Muscle layer of colon (tissue), 2 donors: ENCODE measurements around the gene PAN3.

Experiments used
- H3K27ac ChIP-seq: one replicate; pipeline ENCODE4 v1.7.0; 2013; ENCODE audit warnings: low read depth, mild to moderate bottlenecking, low read length, moderate library complexity
- H3K27me3 ChIP-seq, 2 donors: one replicate each; pipeline ENCODE4 v1.7.0; 2013; ENCODE audit warnings: low read length in 2 of 2, mild to moderate bottlenecking in 2 of 2; ENCODE audit not compliant: insufficient read depth in 2 of 2, control insufficient read depth in 1 of 2
- H3K36me3 ChIP-seq: one replicate; pipeline ENCODE4 v1.7.0; 2013; ENCODE audit warnings: mild to moderate bottlenecking, low read length; ENCODE audit not compliant: insufficient read depth
- H3K4me1 ChIP-seq: one replicate; pipeline ENCODE4 v1.7.0; 2013; ENCODE audit warnings: mild to moderate bottlenecking, low read length; ENCODE audit not compliant: insufficient read depth
- H3K4me3 ChIP-seq, 2 donors: one replicate each; pipeline ENCODE4 v1.7.0; 2013; ENCODE audit warnings: low read length in 2 of 2, low read depth in 1 of 2, mild to moderate bottlenecking in 1 of 2, moderate library complexity in 1 of 2
- H3K9ac ChIP-seq: one replicate; pipeline ENCODE4 v1.7.0; 2013; ENCODE audit warnings: low read length
- H3K9me3 ChIP-seq: one replicate; pipeline ENCODE4 v1.7.0; 2013; ENCODE audit warnings: mild to moderate bottlenecking, low read length
- donor health status: abdominal sarcoma.
- donor health status: Adenocarcinoma of cecum.

PAN3 gene

DNA sequence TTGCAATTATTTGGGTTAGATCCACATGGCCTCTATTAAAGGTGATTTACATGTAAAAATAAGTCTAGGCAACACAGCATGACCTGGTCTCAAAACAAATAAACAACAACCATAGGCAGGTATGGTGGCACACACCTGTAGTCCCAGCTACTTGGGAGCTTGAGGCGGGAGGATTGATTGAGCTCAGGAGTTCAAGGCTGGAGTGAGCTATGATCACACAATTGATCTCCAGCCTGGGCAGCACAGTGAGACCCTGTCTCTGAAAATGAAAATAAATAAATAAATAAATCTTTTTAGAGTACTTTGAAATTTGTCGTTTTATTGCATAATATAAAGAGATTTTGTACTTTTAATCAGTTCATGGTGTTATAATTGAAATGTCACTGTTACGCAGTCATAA, 93.3 kb downstream of the PAN3 start:
- H3K27ac ChIP-seq: no peak overlapping the region
- H3K4me3 ChIP-seq: no peak overlapping the region
- H3K9ac ChIP-seq: no peak overlapping the region
- no peaks in the 10 kb centered on the region for H3K36me3 ChIP-seq
- no peaks in the 10 kb centered on the region for H3K4me1 ChIP-seq
- H3K9me3 ChIP-seq: no peaks in the 10 kb centered on the region
- H3K27me3 ChIP-seq: no peaks in the 10 kb centered on the region

DNA sequence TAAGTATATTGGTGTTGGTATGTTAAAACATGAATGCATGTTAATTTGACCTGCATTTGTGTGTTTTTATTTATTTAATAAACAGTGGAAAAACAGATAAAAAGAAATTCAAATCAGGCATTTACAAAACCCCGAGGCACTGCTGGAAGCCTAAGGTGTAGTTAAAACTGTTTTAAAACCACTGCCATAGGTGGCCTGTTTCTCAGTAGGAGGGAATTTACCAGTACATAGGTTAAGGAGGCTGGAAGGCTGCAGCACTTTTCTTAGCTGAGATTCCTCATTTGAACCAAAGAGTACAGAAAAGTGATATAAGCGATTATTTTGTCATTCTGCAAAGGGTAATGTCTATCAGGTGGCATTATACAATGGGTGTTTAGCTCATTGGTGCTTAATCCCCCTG, 99.6 kb downstream of the PAN3 start:
- H3K27ac ChIP-seq: no peak overlapping the region
- no peaks in the 10 kb centered on the region for H3K36me3 ChIP-seq

DNA sequence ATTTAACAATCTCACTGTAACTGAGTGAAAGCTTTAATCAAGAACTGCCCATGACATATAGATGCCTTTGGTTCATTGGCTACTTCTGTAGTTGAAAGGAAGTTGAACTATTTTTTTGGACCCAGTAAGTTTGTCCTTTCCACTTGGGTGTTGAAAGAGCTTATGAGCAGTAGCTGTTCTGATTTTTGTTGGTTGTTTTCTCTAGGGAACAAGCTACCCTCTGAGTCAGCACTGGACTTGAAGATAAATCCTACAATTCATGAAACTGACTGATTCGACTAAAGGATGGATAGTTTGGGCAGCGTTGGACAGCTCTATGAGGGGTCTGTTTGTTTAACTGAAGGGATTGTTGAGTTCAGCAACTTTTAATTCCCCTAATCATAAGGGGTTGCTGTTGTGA, 101.0 kb downstream of the PAN3 start:
- Histone ChIP-seq H3K9ac (no peak overlapping the region), H3K4me3 (no peak overlapping the region), H3K36me3 (no peaks in the 10 kb centered on the region), H3K27me3 (no peaks in the 10 kb centered on the region), H3K9me3 (no peaks in the 10 kb centered on the region), H3K4me1 (no peaks in the 10 kb centered on the region), H3K27ac (no peak overlapping the region)

More for the DNA sequence above, 99.6 kb downstream of the PAN3 start:
- Histone ChIP-seq H3K27me3 (no peaks in the 10 kb centered on the region), H3K4me1 (no peaks in the 10 kb centered on the region), H3K9me3 (no peaks in the 10 kb centered on the region), H3K4me3 (no peak overlapping the region), H3K9ac (no peak overlapping the region)

DNA sequence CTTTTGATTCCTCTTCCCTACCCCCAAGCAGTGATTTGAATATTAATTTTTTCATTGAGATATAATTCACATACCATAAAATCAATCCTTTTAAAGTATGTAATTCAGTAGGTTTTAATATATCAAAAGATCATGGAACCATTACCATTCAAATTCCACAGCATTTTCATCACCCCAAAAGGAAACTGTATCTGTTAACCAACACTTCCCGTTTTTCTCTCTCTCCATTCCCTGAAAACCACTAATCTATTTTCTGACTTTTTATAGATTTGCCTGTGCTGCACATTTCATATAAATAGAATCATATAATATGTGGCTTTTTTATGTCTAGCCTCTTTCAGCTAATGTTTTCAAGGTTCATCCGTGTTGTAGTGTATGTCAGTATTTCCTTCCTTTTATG, 107.1 kb downstream of the PAN3 start:
- no peak overlapping the region for H3K4me3 ChIP-seq
- no peak overlapping the region for H3K9ac ChIP-seq
- no peaks in the 10 kb centered on the region for H3K36me3 ChIP-seq
- H3K27ac ChIP-seq: no peak overlapping the region
- no peaks in the 10 kb centered on the region for H3K27me3 ChIP-seq
- no peaks in the 10 kb centered on the region for H3K4me1 ChIP-seq
- no peaks in the 10 kb centered on the region for H3K9me3 ChIP-seq

DNA sequence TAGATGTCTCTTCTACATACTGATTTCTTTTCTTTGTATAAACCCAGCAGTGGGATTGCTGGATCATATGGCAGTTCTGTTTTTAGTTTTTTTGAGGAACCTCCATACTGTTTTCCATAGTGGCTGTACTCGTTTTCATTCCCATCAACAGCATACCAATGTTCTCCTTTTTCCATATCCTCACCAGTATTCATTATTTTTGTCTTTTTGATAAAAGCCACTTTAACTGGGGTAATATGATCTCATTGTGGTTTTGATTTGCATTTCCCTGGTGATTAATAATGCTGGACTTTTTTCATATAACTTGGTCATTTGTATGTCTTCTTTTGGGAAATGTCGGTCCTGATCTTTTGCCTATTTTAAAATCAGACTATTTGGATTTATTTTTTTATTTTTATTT, 108.5 kb downstream of the PAN3 start:
- Histone ChIP-seq H3K27ac (no peak overlapping the region), H3K9ac (no peak overlapping the region), H3K36me3 (no peaks in the 10 kb centered on the region), H3K9me3 (no peaks in the 10 kb centered on the region), H3K4me3 (no peak overlapping the region), H3K27me3 (no peaks in the 10 kb centered on the region), H3K4me1 (no peaks in the 10 kb centered on the region)

- H3K27me3 ChIP-seq: no peaks in the 10 kb centered on the region
- no peak overlapping the region for H3K4me3 ChIP-seq
- H3K27ac ChIP-seq: no peak overlapping the region
- H3K9ac ChIP-seq: no peak overlapping the region
- H3K9me3 ChIP-seq: no peaks in the 10 kb centered on the region
- no peaks in the 10 kb centered on the region for H3K4me1 ChIP-seq
- no peaks in the 10 kb centered on the region for H3K36me3 ChIP-seq
These were observed 109.7 kb downstream of the PAN3 start for GRCh38 chr13:28248080-28248479.

GRCh38 chr13:28250542-28250941, 112.2 kb downstream of the PAN3 start:
- Histone ChIP-seq H3K9me3 (no peaks in the 10 kb centered on the region), H3K4me3 (no peak overlapping the region), H3K4me1 (no peaks in the 10 kb centered on the region), H3K36me3 (no peaks in the 10 kb centered on the region), H3K9ac (no peak overlapping the region), H3K27me3 (no peaks in the 10 kb centered on the region), H3K27ac (no peak overlapping the region)

GRCh38 chr13:28251466-28251865, 113.1 kb downstream of the PAN3 start:
- Histone ChIP-seq H3K9ac (no peak overlapping the region), H3K9me3 (no peaks in the 10 kb centered on the region), H3K4me1 (no peaks in the 10 kb centered on the region), H3K4me3 (no peak overlapping the region), H3K27ac (no peak overlapping the region), H3K27me3 (no peaks in the 10 kb centered on the region), H3K36me3 (peaks cover 5% of the 10 kb centered on the region)

- Histone ChIP-seq H3K36me3 (peaks cover 10% of the 10 kb centered on the region), H3K9me3 (no peaks in the 10 kb centered on the region), H3K9ac (no peak overlapping the region), H3K27ac (no peak overlapping the region), H3K27me3 (no peaks in the 10 kb centered on the region), H3K4me3 (no peak overlapping the region), H3K4me1 (no peaks in the 10 kb centered on the region)
These were observed 114.2 kb downstream of the PAN3 start for GRCh38 chr13:28252547-28252946.

DNA sequence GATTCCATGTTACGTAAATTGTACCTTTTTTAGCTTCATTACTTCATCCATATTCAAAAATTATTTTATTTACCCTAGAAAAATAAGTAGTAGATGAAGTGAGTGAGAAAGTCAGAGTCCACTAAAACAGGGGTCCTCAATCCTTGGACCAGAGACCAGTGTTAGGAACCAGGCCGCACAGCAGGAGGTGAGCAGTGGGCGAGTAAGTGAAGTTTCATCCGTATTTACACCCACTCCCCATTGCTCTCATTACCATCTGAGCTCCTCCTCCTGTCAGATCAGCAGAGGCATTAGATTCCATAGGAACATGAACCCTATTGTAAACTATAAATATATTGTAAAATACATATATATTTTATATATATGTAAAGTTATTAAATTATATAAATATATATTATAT, 119.0 kb downstream of the PAN3 start:
- Histone ChIP-seq H3K9ac (no peak overlapping the region), H3K27ac (no peak overlapping the region), H3K9me3 (no peaks in the 10 kb centered on the region), H3K4me1 (no peaks in the 10 kb centered on the region), H3K27me3 (no peaks in the 10 kb centered on the region), H3K36me3 (peaks cover 17% of the 10 kb centered on the region), H3K4me3 (no peak overlapping the region)

GRCh38 chr13:28258417-28258816, 120.1 kb downstream of the PAN3 start:
- Histone ChIP-seq H3K36me3 (peaks cover 17% of the 10 kb centered on the region), H3K9me3 (no peaks in the 10 kb centered on the region), H3K4me3 (no peak overlapping the region), H3K27ac (no peak overlapping the region), H3K27me3 (no peaks in the 10 kb centered on the region), H3K4me1 (no peaks in the 10 kb centered on the region), H3K9ac (no peak overlapping the region)

GRCh38 chr13:28267497-28267896, 129.2 kb downstream of the PAN3 start:
- H3K27me3 ChIP-seq: no peaks in the 10 kb centered on the region
- H3K9me3 ChIP-seq: no peaks in the 10 kb centered on the region
- no peaks in the 10 kb centered on the region for H3K4me1 ChIP-seq
- H3K9ac ChIP-seq: no peak overlapping the region
- peaks cover 8% of the 10 kb centered on the region for H3K36me3 ChIP-seq
- H3K4me3 ChIP-seq: no peak overlapping the region
- H3K27ac ChIP-seq: no peak overlapping the region
